GM19035 (cell line): ENCODE results near the gene C5orf63.
"Not testable (repeated sequence)": the region's sequence is repeated elsewhere in the genome, so short reads cannot be mapped to it uniquely, and the experiment has no call there.

Source experiments
- ATAC-seq: cut with Tn5 transposase; IDR thresholded peaks from one replicate; pipeline ENCODE4 v1.9.1; 2021; ENCODE audit not compliant: unreplicated experiment

Gene C5orf63

GRCh38 chr5:127072861-127073846 is at the start of gene C5orf63:
Gene C5orf63 (minus strand): TSS chr5:127073502. CDS start chr5:127058995, 14,507 bp downstream.
- ATAC-seq, result peak; percentile 99

GRCh38 chr5:127112347-127112864 is 39.1 kb upstream of the C5orf63 start:
- ATAC-seq, result no peak

GRCh38 chr5:127111112-127111511 is 37.8 kb upstream of the C5orf63 start:
- peak; percentile 63 for ATAC-seq

GRCh38 chr5:127108624-127109260 is 35.4 kb upstream of the C5orf63 start:
- ATAC-seq, result not testable (repeated sequence)

- ATAC-seq, result no peak
These were observed 28.6 kb upstream of the C5orf63 start for GRCh38 chr5:127101935-127102334.

- ATAC-seq, result no peak
These were observed 28.2 kb upstream of the C5orf63 start for GRCh38 chr5:127101533-127101932.

GRCh38 chr5:127098241-127098640 is 24.9 kb upstream of the C5orf63 start:
- no peak for ATAC-seq

- no peak for ATAC-seq
These were observed 24.0 kb upstream of the C5orf63 start for GRCh38 chr5:127097278-127097677.

GRCh38 chr5:127096328-127096993 is 23.2 kb upstream of the C5orf63 start:
- no peak for ATAC-seq

- ATAC-seq, result no peak
These were observed 21.0 kb upstream of the C5orf63 start for GRCh38 chr5:127094161-127094814.

GRCh38 chr5:127092690-127093089 is 19.4 kb upstream of the C5orf63 start:
- no peak for ATAC-seq

GRCh38 chr5:127089191-127089590 is 15.9 kb upstream of the C5orf63 start:
- ATAC-seq, result no peak

- ATAC-seq, result no peak
These were observed 14.9 kb upstream of the C5orf63 start for GRCh38 chr5:127088251-127088650.

- ATAC-seq, result no peak
These were observed 13.3 kb upstream of the C5orf63 start for GRCh38 chr5:127086589-127086988.

GRCh38 chr5:127085796-127086195 is 12.5 kb upstream of the C5orf63 start:
- no peak for ATAC-seq

GRCh38 chr5:127085371-127085770 is 12.1 kb upstream of the C5orf63 start:
- no peak for ATAC-seq

- ATAC-seq, result no peak
These were observed 11.4 kb upstream of the C5orf63 start for GRCh38 chr5:127084656-127085055.

- no peak for ATAC-seq
These were observed 10.4 kb upstream of the C5orf63 start for GRCh38 chr5:127083711-127084110.

- ATAC-seq, result no peak
These were observed 6.7 kb upstream of the C5orf63 start for GRCh38 chr5:127079994-127080491.

- ATAC-seq, result no peak
These were observed 4.1 kb upstream of the C5orf63 start for GRCh38 chr5:127077366-127077765.
